Esophagus mucosa (tissue), 1 donor: ENCODE data around the gene ZNF587B. TPM values are rescaled to one million over a fixed set of nuclear protein-coding genes. Genes with fewer than 3 reads are reported as not detected.
"Not testable (repeated sequence)": the region's sequence is repeated elsewhere in the genome, so short reads cannot be mapped to it uniquely, and the experiment has no call there.

Experiments used
- ATAC-seq: fragments of 200-7000 bp; cut with Tn5 transposase; one replicate; pipeline ENCODE4 v1.9.1; 2020
- total RNA-seq: library from RNA; stranded (reverse); gene quantifications from one replicate; pipeline ENCODE4 v1.2.4, GENCODE V29; 2023
- donor health status: DM: yes; HTN: yes; CAD: no.

ZNF587B gene
- total RNA-seq: 9.3 TPM

DNA sequence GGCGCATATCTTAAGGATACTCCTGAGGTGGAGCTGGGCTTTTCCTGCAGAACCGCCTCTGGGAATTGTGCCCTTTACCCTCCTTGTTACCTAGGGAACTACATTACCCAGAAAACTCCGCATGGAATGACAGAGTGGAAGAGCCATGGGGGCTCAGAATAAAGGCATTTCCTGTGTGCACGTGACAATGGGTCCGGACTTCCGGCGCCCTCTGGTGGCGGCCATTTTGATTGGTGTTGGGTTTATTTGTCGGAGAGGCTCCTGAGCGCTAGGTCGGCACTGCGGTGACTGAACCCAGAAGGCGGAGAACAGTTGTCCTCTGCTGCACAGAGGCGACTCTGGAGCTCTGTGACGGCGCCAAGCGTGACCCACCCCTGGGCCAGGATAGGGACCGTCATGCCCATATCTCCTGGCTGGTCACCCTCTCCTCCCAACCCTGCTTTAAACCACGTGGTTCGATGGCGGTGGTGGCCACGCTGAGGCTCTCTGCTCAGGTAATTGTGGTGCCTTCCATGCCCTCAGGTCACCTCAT is at the start of gene ZNF587B:
ZNF587B (plus strand) TSS at position 229 of the 532 bp plus-strand sequence; CDS start at position 459, 230 bp downstream.
- peak; percentile 53 for ATAC-seq

DNA sequence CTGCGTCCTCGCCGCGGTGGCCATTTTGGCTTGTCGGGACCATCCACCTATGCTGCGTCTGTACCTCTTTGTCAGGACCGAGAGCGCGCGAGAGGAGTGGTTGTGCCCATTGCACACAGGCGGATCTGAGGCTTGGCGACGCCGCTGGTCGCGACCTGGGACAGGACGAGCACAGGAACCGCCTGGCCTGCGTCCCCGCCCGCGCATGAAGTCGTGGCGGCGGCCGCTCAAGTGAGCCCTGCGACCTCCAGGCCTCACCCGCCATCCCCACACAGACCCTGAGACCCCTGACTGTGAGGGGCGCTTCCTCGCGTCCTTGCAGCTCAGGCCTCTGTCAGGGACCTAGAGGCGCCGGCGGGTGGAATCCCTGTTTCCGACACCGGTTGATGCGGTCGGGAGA is 43.8 kb upstream of the ZNF587B start:
- ATAC-seq: peak; percentile 29

DNA sequence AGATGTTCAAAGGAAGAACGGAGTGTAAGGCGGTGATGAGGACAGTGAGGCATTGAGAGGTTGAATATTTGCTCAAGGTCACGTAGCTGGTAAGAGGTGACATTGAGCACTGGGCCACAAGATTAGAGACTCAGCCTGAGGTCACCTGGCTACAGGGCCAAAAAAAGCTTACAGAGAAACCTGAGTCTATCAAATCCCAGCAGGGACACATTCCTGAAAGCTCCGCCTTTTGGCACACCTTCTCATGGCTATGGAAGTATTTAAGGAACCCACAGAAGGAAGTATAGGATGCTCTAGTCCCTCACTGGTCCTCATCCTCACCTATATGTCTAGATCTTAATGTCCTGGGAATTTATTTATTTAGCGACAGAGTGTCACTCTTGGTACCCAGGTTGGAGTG is 43.2 kb upstream of the ZNF587B start:
- no peak for ATAC-seq

GRCh38 chr19:57788114-57788692 is 41.9 kb upstream of the ZNF587B start:
- no peak for ATAC-seq

GRCh38 chr19:57789288-57789687 is 40.8 kb upstream of the ZNF587B start:
- no peak for ATAC-seq

DNA sequence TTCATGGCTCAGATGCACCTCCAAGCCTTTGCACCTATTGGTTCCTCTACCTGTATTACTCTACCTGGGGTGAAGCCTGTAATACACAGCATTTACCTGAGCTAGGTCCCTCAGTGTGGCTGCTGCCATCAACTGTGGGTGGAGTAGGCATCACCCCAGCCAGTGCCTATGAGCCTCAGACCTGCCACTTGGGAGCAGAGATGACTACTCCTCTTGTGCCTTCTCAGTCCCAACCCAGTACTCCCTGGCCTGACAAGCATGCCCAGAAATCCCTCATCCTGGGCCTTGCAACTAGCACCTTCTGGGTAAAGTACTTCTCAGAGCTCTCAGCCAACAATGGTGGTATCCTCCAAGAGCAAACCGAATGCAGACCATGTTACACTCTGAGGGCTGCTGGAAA is 33.5 kb upstream of the ZNF587B start:
- ATAC-seq: peak; percentile 14

DNA sequence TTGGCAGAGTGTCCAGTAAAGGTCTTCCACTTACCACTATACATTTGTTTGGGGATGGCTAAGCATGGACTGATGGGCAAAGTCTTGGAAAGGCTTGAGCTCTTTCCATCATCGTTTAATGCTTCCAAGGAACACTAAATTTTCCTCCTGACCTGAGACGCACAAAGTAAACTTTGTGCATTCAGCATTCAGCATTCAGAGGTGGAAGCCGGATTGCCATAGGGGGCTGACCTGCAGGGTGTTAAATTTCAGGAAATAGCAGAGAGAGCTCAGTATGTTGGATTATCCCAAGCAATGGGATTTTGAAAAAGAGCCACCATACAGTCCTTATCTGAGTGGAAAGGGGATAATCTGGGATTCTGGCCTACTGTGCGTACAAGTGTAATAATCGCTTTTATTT is 29.4 kb upstream of the ZNF587B start:
- no peak for ATAC-seq

GRCh38 chr19:57802269-57802668 is 27.8 kb upstream of the ZNF587B start:
- ATAC-seq: no peak

GRCh38 chr19:57803265-57803593 is 26.9 kb upstream of the ZNF587B start:
- no peak for ATAC-seq

DNA sequence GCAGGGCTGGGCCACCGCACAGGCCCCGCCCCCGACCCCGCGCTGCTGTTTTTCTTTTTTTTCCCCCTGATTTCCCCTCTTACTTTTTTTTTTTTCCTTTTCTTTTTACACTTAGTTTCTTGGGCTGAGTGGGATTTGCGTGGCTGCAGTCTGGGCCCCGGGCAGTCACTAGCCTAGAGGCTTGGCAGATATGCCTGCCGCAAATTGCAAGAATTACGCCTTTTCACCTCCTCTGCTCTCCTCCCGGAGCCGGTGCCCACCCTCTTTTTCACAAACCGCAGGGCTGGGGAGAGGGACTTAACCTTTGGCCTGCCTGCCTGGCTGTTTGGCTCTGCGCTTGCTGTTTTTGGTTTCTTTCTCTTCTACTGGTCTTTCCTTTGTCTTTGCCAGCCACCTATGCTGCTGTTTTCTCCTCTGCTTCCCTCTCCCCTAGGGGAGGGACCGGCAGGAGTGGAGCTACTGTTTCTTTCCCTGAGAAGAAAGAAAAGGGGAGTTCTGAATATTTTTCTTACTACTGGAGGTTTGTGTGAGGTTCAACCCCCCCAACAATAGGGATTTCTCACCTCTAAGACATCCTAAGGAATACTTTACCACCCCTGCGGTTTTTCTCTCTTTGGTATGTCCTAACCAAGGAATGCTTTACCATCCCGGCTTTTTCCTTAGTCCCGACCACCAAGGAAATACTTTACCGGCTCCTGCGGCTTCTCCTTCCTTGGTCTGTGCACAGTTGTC is 26.3 kb upstream of the ZNF587B start:
- ATAC-seq: no peak

- no peak for ATAC-seq
Observed at GRCh38 chr19:57807541-57807940, 22.6 kb upstream of the ZNF587B start.

DNA sequence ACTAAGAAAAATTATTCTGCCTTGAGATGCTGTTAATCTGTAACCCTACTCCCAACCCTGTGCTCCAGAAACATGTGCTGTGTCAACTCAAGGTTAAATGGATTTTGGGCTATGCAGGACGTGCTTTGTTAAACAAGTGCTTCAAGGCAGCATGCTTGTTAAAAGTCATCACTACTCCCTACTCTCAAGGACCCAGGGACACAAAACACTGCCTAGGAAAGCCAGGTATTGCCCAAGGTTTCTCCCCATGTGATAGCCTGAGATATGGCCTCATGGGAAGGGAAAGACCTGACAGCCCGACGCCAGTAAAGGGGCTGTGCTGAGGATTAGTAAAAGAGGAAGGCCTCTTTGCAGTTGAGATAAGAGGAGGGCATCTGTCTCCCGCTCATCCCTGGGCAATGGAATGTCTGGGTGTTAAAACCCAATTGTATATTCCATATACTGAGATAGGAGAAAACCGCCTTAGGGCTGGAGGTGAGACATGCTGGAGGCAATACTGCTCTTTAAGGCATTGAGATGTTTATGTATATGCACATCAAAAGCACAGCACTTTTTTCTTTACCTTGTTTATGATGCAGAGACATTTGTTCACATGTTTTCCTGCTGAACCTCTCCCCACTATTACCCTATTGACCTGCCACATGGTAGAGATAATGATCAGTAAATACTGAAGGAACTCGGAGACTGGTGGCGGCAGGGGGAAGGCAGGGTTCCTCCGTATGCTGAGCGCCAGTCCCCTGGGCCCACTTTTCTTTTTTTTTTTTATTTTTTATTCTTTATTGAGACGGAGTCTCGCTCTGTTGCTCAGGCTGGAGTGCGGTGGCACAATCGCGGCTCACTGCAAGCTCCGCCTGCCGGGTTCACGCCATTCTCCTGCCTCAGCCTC is 19.4 kb upstream of the ZNF587B start:
- not testable (repeated sequence) for ATAC-seq

DNA sequence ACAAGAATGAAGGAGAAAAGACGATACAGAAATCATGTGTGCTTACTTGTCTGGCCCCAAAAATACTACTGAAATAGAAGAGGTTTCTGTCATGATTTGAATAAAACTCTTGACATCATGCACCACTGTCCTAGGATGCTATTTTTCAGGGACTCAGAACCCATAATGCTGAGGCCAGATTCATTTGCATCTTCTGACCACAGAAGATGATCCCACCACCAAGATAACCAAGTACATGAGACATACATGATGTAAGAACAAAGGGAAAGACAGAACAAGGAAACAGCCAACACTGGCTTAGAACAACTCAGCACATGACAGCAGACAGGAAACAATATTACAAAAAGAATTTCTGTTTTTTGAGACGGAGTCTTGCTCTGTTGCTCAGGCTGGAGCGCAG is 17.9 kb upstream of the ZNF587B start:
- ATAC-seq: no peak

- not testable (repeated sequence) for ATAC-seq
Observed at GRCh38 chr19:57812975-57813820, 16.9 kb upstream of the ZNF587B start.

DNA sequence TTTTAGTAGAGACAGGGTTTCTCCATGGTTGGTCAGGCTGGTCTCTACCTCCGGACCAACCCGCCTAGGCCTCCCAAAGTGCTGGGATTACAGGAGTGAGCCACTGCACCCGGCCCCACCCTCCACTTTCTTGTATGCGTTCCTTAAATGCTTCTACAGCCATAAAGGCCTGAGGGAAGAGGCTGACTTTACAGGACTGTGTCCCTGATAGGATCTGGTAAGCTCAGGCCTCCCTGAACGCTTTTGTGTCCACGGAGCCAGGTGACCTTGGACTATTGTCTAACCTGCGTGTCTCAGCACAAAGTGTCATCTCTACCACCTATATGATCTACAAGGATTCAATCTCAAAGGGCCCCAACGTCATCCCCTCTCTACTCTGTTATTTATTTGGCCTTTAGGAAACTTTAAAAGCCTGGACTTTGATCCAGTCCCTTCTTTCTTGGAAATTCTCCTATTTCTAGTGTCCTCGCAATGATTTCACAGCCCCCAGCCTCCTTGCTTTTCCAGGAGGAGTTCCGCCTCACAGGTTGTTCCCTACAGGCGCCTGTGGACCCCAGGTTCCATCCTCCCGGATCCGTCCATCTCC is 16.1 kb upstream of the ZNF587B start:
- peak; percentile 62 for ATAC-seq

GRCh38 chr19:57814505-57815246 is 15.4 kb upstream of the ZNF587B start, which contains the start of gene ZNF552:
ZNF552 (minus strand) TSS chr19:57814913; CDS start chr19:57814743, 170 bp downstream.
- peak; percentile 90 for ATAC-seq

- ATAC-seq: no peak
Observed at GRCh38 chr19:57815247-57816075, 14.6 kb upstream of the ZNF587B start.

DNA sequence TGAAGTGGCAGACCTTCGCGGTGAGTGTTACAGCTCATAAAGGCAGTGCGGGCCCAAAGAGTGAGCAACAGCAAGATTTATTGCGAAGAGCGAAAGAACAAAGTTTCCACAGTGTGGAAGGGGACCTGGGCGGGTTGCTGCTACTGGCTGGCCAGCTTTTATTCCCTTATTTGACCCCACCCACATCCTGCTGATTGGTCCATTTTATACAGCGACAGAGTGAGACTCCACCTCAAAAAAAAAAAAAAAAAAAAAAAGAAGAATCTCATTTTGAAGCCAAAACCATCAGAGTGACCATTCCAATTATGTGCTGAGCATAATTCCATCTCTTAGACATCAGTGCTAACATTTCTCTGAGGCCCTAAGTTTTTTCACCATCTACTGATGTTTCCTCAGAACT is 13.4 kb upstream of the ZNF587B start:
- ATAC-seq: no peak

- no peak for ATAC-seq
Observed at GRCh38 chr19:57817976-57818375, 12.1 kb upstream of the ZNF587B start.

DNA sequence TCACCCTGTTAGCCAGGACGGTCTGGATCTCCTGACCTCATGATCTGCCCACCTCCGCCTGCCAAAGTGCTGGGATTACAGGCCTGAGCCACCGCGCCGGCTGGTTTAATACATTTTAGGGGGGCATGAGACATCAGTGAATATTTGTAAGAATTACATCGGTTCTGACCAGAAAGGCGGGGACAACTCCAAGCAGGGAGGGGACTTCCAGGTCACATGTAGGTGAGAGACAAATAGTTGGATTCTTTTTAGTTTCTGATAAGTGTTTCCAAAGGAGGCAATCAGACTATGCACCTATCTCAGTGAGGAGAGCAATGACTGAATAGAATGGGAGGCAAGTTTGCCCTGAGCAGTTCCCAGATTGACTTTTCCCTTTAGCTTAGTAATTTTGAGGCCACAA is 11.7 kb upstream of the ZNF587B start:
- no peak for ATAC-seq
